Measurements from ENCODE around the gene AFF2.

Gene AFF2

DNA sequence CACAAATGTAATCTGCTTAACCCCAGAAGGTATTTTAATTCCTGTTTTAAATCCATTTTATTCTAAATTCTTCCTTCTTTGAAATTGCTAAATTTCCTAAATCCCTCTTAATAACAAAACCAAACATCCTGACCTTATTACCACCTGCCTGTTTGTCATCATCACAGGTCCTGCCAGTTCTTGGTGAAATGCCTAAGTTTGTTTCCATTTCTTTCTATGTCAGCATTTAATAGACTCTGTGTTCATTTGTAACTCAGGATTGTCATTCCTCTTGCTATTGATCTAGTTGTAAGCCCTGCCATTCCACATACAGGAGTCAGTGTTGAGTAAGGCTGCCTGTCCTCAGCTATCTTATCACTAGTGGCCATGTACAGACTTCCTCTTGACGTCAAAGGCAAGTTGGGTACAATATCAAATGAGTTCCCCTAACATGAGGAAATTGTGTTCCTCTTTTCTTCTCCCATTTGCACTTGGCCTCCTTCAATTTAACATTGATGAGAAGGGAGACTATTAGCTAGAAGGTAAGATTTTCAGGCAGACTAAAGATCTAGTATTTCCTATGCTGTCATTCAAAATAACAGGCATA lies 440.1 kb downstream of the AFF2 start:
- no peak for DNase-seq

DNA sequence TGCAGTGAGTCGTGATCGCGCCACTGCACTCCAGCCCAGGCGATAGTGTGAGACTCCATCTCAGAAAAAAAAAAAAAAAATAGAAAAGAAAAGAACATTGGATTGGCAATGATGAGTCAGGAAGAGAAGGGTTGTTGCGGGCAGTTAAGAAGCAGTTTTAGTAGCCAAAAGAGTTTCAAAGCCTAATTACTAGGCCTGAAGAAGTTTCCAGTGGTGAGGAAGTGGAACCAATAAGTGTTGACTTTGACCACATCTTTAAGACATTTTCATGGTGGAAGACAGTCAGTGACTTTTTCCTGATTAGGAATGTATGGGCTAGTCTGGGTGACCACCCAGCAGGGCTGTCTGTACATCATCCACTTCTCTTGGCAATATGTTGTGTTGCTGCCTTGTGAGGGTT lies 442.3 kb downstream of the AFF2 start:
- no peak for DNase-seq

DNA sequence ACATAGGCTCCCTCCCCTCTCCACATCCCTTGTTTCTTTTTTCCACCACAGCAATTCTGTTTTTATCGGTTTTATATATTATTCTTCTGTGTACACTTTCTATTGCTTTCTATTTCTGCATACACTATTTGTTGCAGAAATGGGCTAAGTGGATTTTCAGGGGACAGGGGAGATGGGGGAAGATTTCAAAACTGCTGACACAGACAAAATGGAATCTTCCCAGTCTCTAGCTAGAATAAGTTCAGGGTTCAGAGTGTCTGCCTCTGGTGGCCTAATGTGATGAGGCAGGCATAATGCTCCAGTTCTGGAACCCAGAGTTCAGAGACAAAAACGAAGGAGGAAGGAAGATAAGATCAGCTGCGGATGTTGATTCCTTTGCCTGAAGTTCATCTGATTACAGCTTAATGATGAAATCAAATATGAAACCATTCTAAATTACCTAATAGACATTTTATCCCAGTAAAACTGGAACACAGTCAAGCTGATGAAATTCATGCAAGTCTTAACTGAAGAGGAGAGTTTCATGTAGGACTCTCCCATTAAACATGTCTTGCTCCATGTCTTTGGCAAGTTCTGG lies 447.1 kb downstream of the AFF2 start:
- DNase-seq = no peak

- DNase-seq = no peak
These were observed 455.9 kb downstream of the AFF2 start for GRCh38 chrX:148956352-148956751.

DNA sequence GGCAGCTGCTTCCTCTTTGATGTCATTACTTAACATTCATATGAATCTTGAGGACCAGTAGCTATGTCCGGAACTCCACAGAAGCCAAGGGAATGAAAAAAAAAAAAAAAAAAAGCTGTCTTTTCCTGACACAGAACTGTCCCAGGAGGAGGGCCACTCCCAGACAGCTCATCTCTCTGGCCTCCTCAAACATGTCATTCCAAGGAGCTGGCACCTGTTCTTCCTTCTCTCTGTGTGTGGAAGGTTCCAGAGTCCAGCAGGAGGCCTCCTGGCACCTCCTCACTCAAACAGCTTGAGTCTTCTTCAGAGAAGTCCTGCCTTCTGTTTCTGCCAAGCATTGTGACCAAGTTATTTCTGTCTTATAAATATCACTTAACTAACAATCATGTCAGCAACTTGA lies 458.5 kb downstream of the AFF2 start:
- DNase-seq = no peak

DNA sequence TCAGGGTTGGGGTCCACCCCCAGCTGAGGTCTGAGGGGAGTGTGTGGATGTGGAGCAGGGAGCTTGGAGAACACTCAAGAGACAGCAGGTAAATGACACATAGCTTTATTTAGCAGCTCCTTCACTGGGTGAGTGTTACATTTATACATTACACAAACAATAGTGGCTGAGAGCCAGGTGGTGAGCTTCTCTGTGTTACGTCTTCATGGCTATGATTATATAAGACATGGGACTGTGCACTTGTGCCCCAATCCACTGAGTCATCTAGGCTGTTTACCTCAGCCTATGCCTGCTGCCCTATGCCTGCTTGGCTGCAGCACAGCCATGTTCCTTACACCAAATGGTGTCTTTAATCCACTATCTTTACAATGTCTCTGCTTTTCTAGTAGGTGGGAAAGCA lies 459.6 kb downstream of the AFF2 start:
- no peak for DNase-seq

- no peak for DNase-seq
These were observed 461.6 kb downstream of the AFF2 start for GRCh38 chrX:148961985-148962384.

- DNase-seq = no peak
These were observed 476.4 kb downstream of the AFF2 start for GRCh38 chrX:148976571-148977400.

DNA sequence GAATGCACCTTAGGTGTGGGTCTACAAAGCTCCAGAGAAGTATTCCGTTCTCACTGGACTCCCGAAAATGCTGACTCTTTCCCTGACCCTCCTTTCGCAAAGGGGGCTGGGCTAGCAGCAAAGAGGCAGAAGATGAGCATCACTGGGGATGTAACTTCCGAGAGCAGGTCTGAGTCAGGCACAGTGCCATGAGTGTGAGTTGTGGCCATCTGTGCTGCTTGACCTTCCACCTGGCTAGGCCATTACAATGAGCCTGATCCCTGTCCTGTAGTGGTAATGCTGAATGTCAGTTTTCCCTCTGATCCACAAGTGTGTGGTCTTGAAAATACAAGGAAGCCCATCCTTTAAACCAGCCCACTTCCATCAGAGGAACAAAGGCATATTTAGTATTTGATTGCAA lies 479.4 kb downstream of the AFF2 start:
- DNase-seq = no peak

DNA sequence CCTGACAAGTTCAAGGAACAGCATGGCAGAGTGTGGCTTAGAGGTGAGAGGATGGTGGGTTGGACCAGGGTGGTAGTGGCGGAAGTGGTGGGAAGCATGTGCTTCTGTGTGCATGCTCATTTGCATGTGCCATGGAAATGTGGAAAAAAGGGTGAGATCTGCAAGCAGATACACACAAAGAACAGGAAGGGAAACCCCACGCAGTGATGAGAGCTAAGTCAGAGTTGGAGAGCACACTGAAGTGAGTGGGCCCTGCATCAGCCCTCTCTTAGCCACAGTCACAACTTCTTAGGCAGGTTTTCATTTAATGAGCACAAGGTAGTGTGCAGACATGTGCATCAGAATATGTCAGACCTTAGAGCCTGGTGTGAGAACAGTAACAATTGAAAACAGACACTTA lies 483.8 kb downstream of the AFF2 start:
- DNase-seq = no peak

DNA sequence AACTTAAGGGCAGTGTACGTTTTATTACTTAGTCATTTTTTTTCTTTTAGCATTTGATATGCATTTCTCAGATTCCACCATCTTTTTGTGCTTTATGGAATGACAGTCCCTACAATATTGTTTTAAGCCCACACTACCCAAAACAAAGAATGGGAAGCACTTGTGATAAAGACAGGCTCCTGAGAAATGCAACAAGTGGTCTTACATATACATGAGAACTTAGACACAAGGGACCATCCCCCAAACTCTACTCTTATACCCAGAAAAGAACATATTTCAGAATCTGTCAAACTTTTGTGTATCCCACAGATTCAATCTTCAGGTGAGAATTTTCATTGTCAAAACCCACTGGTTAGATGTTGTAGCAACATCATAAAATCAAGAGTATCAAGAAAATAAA lies 491.1 kb downstream of the AFF2 start:
- no peak for DNase-seq

GRCh38 chrX:148995661-148996060 lies 495.2 kb downstream of the AFF2 start:
- peak; percentile 57 for DNase-seq

GRCh38 chrX:149002320-149002719 lies 501.9 kb downstream of the AFF2 start:
- no peak for DNase-seq

- no peak for DNase-seq
These were observed 503.6 kb downstream of the AFF2 start for GRCh38 chrX:149003863-149004660.

GRCh38 chrX:149004936-149005335 lies 504.5 kb downstream of the AFF2 start:
- no peak for DNase-seq

GRCh38 chrX:149006235-149006634 lies 505.8 kb downstream of the AFF2 start:
- DNase-seq = no peak

DNA sequence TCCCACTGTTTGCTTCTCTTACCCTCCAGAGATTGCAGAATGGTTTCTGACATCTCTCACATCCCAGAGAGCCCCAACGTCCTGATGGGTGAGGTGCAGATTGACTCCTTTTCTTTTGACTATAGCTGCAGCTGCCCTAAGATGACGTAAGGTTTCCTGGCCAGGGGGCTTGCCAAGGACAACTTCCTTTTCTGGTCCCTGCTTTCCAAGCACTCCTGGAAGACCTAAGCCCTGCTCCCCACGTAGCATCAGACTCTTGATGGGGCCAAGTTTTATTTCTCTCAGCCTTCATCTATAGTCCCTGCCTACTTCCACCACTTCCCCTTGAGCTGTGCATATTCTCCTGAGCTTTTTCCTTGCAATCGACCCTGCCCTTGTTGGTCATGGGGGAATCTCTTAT lies 507.0 kb downstream of the AFF2 start:
- no peak for DNase-seq

DNA sequence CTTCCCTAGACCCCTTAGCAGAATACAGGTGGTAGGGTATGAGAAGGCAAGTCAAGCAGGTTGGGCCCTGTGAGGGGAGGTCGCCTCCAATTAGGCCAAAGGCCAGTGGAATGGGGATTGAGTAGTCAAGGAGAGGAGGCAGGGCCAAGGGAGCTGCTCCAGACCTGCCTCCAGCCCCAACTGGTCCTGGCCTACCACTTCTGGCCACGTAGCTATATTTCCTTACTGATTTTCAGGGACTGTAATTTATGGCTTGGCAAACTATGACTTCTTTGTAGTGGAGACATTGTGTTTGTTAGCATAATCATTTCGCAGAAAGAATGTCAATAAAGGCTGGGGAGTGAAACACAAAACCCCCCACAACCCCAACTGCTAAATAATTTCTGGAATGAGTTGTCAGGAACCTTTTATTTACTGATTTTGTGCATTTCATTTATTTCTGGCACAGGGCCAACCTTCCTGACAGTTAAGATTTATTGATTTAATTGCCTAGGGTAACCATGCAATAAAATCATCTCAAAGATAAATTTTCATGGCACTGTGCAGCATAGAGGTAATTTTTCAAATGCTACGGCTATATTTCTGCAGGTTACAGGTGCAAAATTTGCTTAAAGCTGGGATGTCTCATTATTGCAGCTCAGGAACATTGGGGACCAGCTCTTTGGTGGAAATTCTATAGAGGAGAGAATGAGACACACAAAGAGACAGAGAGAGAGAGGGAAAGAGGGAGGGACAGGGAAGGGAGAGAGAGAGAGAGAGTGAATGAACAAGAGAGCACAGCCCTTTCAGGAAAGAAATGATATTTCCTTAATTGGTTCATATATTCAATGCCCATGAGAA lies 509.8 kb downstream of the AFF2 start:
- peak; percentile 42 for DNase-seq

DNA sequence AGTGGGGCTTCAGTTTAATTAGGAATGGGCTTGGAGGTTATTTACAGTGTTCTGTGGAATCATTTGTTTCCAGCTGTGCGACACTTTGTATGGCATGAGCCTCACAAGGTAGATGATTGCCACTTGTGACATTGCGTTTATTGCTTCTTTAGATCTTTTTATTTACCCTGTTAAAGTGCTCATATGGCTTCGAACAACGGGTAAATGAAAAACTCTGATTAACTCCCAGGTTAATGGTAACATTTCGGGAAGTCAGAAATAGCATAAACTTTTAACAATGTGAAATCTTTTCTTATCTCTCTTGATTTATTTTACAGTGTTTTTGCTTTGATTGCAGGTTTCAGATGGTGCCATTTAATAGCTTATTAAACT lies 510.4 kb downstream of the AFF2 start:
- DNase-seq = no peak

GRCh38 chrX:149013081-149013480 lies 512.7 kb downstream of the AFF2 start:
- DNase-seq = no peak

DNA sequence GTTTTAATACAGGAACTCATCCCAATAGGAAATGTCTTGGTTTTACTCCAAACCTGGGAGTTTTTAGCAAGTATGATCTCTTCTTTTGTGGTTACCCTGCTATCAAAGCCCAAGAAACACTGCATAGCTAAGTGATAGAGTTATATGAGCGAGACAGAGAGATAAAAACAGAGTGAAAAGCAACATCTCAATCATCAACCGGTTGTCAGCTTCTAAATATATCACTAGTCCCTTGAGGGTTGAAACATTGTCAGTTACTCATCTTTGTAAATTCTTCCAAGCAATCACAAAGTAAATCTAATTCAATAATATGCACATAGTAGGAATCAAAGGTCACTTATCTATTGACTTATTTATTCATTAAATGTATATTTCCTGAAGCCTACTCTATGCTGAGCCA lies 520.7 kb downstream of the AFF2 start:
- no peak for DNase-seq

GRCh38 chrX:149022485-149022884 lies 522.1 kb downstream of the AFF2 start:
- no peak for DNase-seq

GRCh38 chrX:149032449-149032848 lies 532.0 kb downstream of the AFF2 start:
- DNase-seq = no peak
